Inflammatory macrophage (primary cell): ENCODE results near the gene RCL1.

Experiments used
- DNase-seq, 2 donors: peaks; one replicate each; pipeline ENCODE4 v3.0.0-alpha.2; 2020 to 2022

The RCL1 gene

GRCh38 chr9:4814913-4815312, 22.2 kb downstream of the RCL1 start:
- DNase-seq = no peak

- no peak for DNase-seq
Observed at GRCh38 chr9:4815381-4815956, 22.7 kb downstream of the RCL1 start.

GRCh38 chr9:4820168-4820567, 27.4 kb downstream of the RCL1 start:
- DNase-seq = no peak

GRCh38 chr9:4821133-4821532, 28.4 kb downstream of the RCL1 start:
- no peak for DNase-seq

GRCh38 chr9:4822057-4822456, 29.3 kb downstream of the RCL1 start:
- peak; percentile 12 to 20 for DNase-seq

GRCh38 chr9:4826417-4827166, 33.8 kb downstream of the RCL1 start:
- no peak for DNase-seq

- no peak for DNase-seq
Observed at GRCh38 chr9:4827224-4827623, 34.5 kb downstream of the RCL1 start.

GRCh38 chr9:4828761-4829160, 36.0 kb downstream of the RCL1 start:
- no peak for DNase-seq

GRCh38 chr9:4829969-4830368, 37.2 kb downstream of the RCL1 start:
- DNase-seq = no peak

GRCh38 chr9:4830699-4831098, 38.0 kb downstream of the RCL1 start:
- no peak for DNase-seq

GRCh38 chr9:4831119-4831518, 38.4 kb downstream of the RCL1 start:
- no peak for DNase-seq

GRCh38 chr9:4831944-4832343, 39.2 kb downstream of the RCL1 start:
- no peak for DNase-seq

- DNase-seq = no peak
Observed at GRCh38 chr9:4832786-4833579, 40.2 kb downstream of the RCL1 start.

GRCh38 chr9:4833781-4834560, 41.2 kb downstream of the RCL1 start:
- no peak for DNase-seq

- DNase-seq = no peak
Observed at GRCh38 chr9:4836676-4837075, 43.9 kb downstream of the RCL1 start.

- DNase-seq = no peak
Observed at GRCh38 chr9:4837261-4838188, 44.8 kb downstream of the RCL1 start.

- no peak for DNase-seq
Observed at GRCh38 chr9:4838189-4838546, 45.4 kb downstream of the RCL1 start.

GRCh38 chr9:4839470-4839912, 46.7 kb downstream of the RCL1 start:
- DNase-seq = no peak

- DNase-seq = no peak
Observed at GRCh38 chr9:4840018-4840417, 47.3 kb downstream of the RCL1 start.

- DNase-seq = no peak
Observed at GRCh38 chr9:4842213-4842612, 49.5 kb downstream of the RCL1 start.

- DNase-seq = no peak
Observed at GRCh38 chr9:4842734-4843133, 50.0 kb downstream of the RCL1 start.
